KOPT-K1 (cell line): Measurements from ENCODE around the gene TINCR.
"Not testable (repeated sequence)": the region's sequence is repeated elsewhere in the genome, so short reads cannot be mapped to it uniquely, and the experiment has no call there.

Experiments used
- H3K27ac ChIP-seq: fragments of 200-600 bp; sonication (generic); 2 replicates; pipeline ENCODE4 v1.5.1; 2016; ENCODE audit warnings: antibody characterized with exemption, mild to moderate bottlenecking, low read depth, low read length; ENCODE audit not compliant: poor library complexity, severe bottlenecking
- H3K36me3 ChIP-seq: fragments of 200-600 bp; sonication (generic); 2 replicates; pipeline ENCODE4 v1.5.1; 2017; ENCODE audit warnings: antibody characterized with exemption, mild to moderate bottlenecking, low read length, moderate library complexity; ENCODE audit not compliant: insufficient read depth
- H3K9me3 ChIP-seq: fragments of 200-600 bp; sonication (generic); 2 replicates; pipeline ENCODE4 v1.5.1; 2017; ENCODE audit warnings: antibody characterized with exemption, low read length, mild to moderate bottlenecking; ENCODE audit not compliant: insufficient read depth, poor library complexity, severe bottlenecking

TINCR gene

GRCh38 chr19:5554828-5555227 is 12.9 kb downstream of the TINCR start:
- Histone ChIP-seq H3K27ac (no peak overlapping the region), H3K36me3 (no peaks in the 10 kb centered on the region), H3K9me3 (no peaks in the 10 kb centered on the region)

- no peak overlapping the region for H3K27ac ChIP-seq
- H3K9me3 ChIP-seq, result no peaks in the 10 kb centered on the region
- no peaks in the 10 kb centered on the region for H3K36me3 ChIP-seq
Measured at GRCh38 chr19:5553892-5554291, 13.9 kb downstream of the TINCR start.

GRCh38 chr19:5547881-5548280 is 19.9 kb downstream of the TINCR start:
- H3K36me3 ChIP-seq, result no peaks in the 10 kb centered on the region
- H3K9me3 ChIP-seq, result no peaks in the 10 kb centered on the region
- H3K27ac ChIP-seq, result no peak overlapping the region

GRCh38 chr19:5545984-5546383 is 21.8 kb downstream of the TINCR start:
- H3K27ac ChIP-seq, result no peak overlapping the region
- no peaks in the 10 kb centered on the region for H3K9me3 ChIP-seq
- no peaks in the 10 kb centered on the region for H3K36me3 ChIP-seq

GRCh38 chr19:5545051-5545450 is 22.7 kb downstream of the TINCR start:
- Histone ChIP-seq H3K27ac (no peak overlapping the region), H3K9me3 (no peaks in the 10 kb centered on the region), H3K36me3 (no peaks in the 10 kb centered on the region)

GRCh38 chr19:5542665-5543064 is 25.1 kb downstream of the TINCR start:
- H3K36me3 ChIP-seq, result no peaks in the 10 kb centered on the region
- no peaks in the 10 kb centered on the region for H3K9me3 ChIP-seq
- no peak overlapping the region for H3K27ac ChIP-seq

- no peaks in the 10 kb centered on the region for H3K36me3 ChIP-seq
- no peak overlapping the region for H3K27ac ChIP-seq
- H3K9me3 ChIP-seq, result no peaks in the 10 kb centered on the region
Measured at GRCh38 chr19:5541456-5541855, 26.3 kb downstream of the TINCR start.

GRCh38 chr19:5540208-5540607 is 27.5 kb downstream of the TINCR start:
- peaks cover 3% of the 10 kb centered on the region for H3K9me3 ChIP-seq
- H3K27ac ChIP-seq, result no peak overlapping the region
- H3K36me3 ChIP-seq, result no peaks in the 10 kb centered on the region

GRCh38 chr19:5537870-5538269 is 29.9 kb downstream of the TINCR start:
- Histone ChIP-seq H3K9me3 (peaks cover 22% of the 10 kb centered on the region), H3K36me3 (no peaks in the 10 kb centered on the region), H3K27ac (no peak overlapping the region)

GRCh38 chr19:5536982-5537579 is 30.7 kb downstream of the TINCR start:
- H3K9me3 ChIP-seq, result peaks cover 22% of the 10 kb centered on the region
- H3K36me3 ChIP-seq, H3K27ac ChIP-seq: not testable (repeated sequence)

GRCh38 chr19:5536337-5536894 is 31.3 kb downstream of the TINCR start:
- H3K9me3 ChIP-seq, result peaks cover 22% of the 10 kb centered on the region
- no peak overlapping the region for H3K27ac ChIP-seq
- no peaks in the 10 kb centered on the region for H3K36me3 ChIP-seq

GRCh38 chr19:5534787-5535586 is 32.8 kb downstream of the TINCR start:
- no peaks in the 10 kb centered on the region for H3K36me3 ChIP-seq

GRCh38 chr19:5533257-5533656 is 34.5 kb downstream of the TINCR start:
- no peaks in the 10 kb centered on the region for H3K36me3 ChIP-seq
- H3K9me3 ChIP-seq, result peaks cover 22% of the 10 kb centered on the region
- no peak overlapping the region for H3K27ac ChIP-seq

More at GRCh38 chr19:5534787-5535586, 32.8 kb downstream of the TINCR start:
- peaks cover 22% of the 10 kb centered on the region for H3K9me3 ChIP-seq
- H3K27ac ChIP-seq, result no peak overlapping the region

- Histone ChIP-seq H3K36me3 (no peaks in the 10 kb centered on the region), H3K9me3 (peaks cover 22% of the 10 kb centered on the region), H3K27ac (no peak overlapping the region)
Measured at GRCh38 chr19:5530701-5531100, 37.1 kb downstream of the TINCR start.

- Histone ChIP-seq H3K9me3 (no peaks in the 10 kb centered on the region), H3K27ac (no peak overlapping the region), H3K36me3 (no peaks in the 10 kb centered on the region)
Measured at GRCh38 chr19:5526691-5527090, 41.1 kb downstream of the TINCR start.

GRCh38 chr19:5524081-5524480 is 43.7 kb downstream of the TINCR start:
- Histone ChIP-seq H3K27ac (no peak overlapping the region), H3K36me3 (no peaks in the 10 kb centered on the region), H3K9me3 (no peaks in the 10 kb centered on the region)
